ENCODE data around the gene UVSSA.
"Not testable (repeated sequence)": the region's sequence is repeated elsewhere in the genome, so short reads cannot be mapped to it uniquely, and the experiment has no call there.

UVSSA gene

GRCh38 chr4:1316537-1317168, 30.4 kb upstream of the UVSSA start:
- no peak for DNase-seq

GRCh38 chr4:1317177-1318045, 29.6 kb upstream of the UVSSA start:
- DNase-seq: no peak

GRCh38 chr4:1318046-1318375, 29.0 kb upstream of the UVSSA start:
- no peak for DNase-seq

GRCh38 chr4:1318488-1319213, 28.4 kb upstream of the UVSSA start:
- DNase-seq: peak; percentile 17

- no peak for DNase-seq
Observed at GRCh38 chr4:1321486-1321885, 25.5 kb upstream of the UVSSA start.

- DNase-seq: no peak
Observed at GRCh38 chr4:1321946-1322650, 24.9 kb upstream of the UVSSA start.

GRCh38 chr4:1323280-1323634, 23.8 kb upstream of the UVSSA start:
- DNase-seq: no peak

GRCh38 chr4:1323635-1324442, 23.2 kb upstream of the UVSSA start:
- DNase-seq: no peak

GRCh38 chr4:1324443-1325175, 22.4 kb upstream of the UVSSA start:
- not testable (repeated sequence) for DNase-seq

- DNase-seq: no peak
Observed at GRCh38 chr4:1325176-1325480, 21.9 kb upstream of the UVSSA start.

GRCh38 chr4:1325681-1326635, 21.1 kb upstream of the UVSSA start:
- no peak for DNase-seq

- DNase-seq: no peak
Observed at GRCh38 chr4:1326751-1327525, 20.1 kb upstream of the UVSSA start.

- DNase-seq: no peak
Observed at GRCh38 chr4:1327526-1328266, 19.3 kb upstream of the UVSSA start.

- no peak for DNase-seq
Observed at GRCh38 chr4:1328267-1329155, 18.5 kb upstream of the UVSSA start.

- peak; percentile 18 for DNase-seq
Observed at GRCh38 chr4:1329408-1330371, 17.3 kb upstream of the UVSSA start.

- DNase-seq: peak; percentile 68
Observed at GRCh38 chr4:1330761-1331590, 16.0 kb upstream of the UVSSA start.

Data from activated CD4-positive, alpha-beta T cell treated with anti-CD3 and anti-CD28 coated beads, Interleukin-10, Interleukin-2, amounts not matched to agents 100 ng/mL and 50 ng/mL, durations not matched to agents 16 hours and 8 hours (primary cell).